Measurements from ENCODE around the gene CSNK1E.

The CSNK1E gene

GRCh38 chr22:38335077-38335476 is 17.8 kb upstream of the CSNK1E start:
- DNase-seq (ENCODE audit: low read depth in 1 of 2, low spot score in 1 of 2), result no peak

DNA sequence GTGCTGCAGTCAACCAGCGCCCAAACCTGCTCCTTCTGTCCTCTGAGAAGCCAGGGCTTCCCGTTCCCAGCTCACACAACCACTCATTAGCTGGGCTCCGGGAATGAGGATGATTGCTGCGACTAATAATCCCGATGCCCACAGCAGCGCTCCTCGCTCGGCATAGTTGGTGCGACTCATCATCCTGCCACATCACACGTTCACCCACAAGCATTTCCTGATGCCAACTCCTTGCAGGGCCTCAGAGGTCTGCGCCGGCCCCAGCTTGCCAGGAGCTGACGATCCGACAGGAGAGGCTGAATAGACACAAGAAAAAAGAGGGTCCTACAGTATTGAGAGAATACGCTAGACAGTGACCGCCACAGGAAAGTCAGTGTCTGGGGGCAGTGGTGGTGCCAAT is 10.6 kb upstream of the CSNK1E start:
- DNase-seq (ENCODE audit: low read depth in 1 of 2, low spot score in 1 of 2), result no peak

DNA sequence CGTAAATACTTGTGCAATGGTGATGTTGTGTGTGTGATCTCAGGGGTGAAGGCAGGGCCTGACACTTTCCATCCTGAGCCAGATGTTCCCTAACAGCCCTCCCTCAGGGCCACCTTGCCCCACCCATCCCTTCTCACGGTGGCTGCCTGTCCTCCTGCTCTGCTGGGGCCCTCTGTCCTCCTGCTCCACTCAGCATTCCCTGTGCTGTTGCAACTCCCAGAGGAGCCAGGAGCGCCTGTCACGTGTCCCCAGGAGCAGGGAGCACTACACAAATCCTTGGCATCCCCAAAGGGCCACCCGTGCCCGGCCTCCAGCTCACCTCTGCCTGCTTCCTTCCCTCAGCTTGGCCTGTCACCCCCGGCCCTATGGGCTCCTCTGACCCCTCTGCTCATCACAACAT is 10.2 kb upstream of the CSNK1E start:
- DNase-seq (ENCODE audit: low read depth in 1 of 2, low spot score in 1 of 2), result no peak

- DNase-seq (ENCODE audit: low read depth in 1 of 2, low spot score in 1 of 2), result no peak
Measured at GRCh38 chr22:38325587-38325986, 8.4 kb upstream of the CSNK1E start.

GRCh38 chr22:38320605-38321402 is 3.6 kb upstream of the CSNK1E start:
- DNase-seq (ENCODE audit: low read depth in 1 of 2, low spot score in 1 of 2), result no peak

GRCh38 chr22:38318792-38319773 is 1.9 kb upstream of the CSNK1E start:
- DNase-seq (ENCODE audit: low read depth in 1 of 2, low spot score in 1 of 2), result no peak

DNA sequence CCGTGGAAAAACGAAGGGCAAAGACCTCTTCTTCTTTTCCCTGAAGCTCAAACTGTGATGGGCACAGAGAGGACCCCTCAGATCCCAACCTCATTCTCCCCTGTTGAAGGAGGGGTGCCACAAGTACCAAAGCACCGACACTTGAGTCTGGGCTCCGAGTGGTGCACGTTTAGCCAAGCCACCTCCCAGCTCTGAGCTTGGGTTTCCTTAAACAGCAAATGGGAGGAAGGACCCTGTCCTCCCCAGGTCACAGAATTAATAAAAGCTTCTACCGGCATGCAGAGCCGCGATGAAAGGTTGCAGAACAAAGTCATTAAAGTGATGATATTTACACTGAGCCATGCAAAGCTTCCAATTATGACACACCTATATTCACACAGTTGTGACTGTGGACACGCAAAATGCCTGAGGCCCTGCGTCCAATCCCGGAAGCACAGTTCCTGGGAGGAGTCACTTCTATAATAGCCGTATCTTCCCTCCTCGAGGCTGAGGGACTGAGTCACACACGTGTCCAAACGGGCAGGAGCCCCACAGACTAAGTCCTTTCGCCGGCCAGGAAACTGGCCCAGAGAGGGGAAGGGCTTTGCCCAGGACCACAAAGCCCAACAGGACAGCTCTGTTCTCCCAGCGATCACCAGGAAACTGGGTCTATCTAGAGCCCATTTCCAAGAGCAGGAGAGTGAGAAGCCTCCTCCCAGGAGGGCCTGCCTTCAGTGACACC is 922 bp upstream of the CSNK1E start:
- DNase-seq (ENCODE audit: low read depth in 1 of 2, low spot score in 1 of 2), result no peak

- peak in 1 of 2 donors; percentile 34 for DNase-seq (ENCODE audit: low read depth in 1 of 2, low spot score in 1 of 2)
Measured at GRCh38 chr22:38316364-38317121, 690 bp downstream of the CSNK1E start.

- no peak for DNase-seq (ENCODE audit: low read depth in 1 of 2, low spot score in 1 of 2)
Measured at GRCh38 chr22:38315823-38316363, 1.3 kb downstream of the CSNK1E start.

DNA sequence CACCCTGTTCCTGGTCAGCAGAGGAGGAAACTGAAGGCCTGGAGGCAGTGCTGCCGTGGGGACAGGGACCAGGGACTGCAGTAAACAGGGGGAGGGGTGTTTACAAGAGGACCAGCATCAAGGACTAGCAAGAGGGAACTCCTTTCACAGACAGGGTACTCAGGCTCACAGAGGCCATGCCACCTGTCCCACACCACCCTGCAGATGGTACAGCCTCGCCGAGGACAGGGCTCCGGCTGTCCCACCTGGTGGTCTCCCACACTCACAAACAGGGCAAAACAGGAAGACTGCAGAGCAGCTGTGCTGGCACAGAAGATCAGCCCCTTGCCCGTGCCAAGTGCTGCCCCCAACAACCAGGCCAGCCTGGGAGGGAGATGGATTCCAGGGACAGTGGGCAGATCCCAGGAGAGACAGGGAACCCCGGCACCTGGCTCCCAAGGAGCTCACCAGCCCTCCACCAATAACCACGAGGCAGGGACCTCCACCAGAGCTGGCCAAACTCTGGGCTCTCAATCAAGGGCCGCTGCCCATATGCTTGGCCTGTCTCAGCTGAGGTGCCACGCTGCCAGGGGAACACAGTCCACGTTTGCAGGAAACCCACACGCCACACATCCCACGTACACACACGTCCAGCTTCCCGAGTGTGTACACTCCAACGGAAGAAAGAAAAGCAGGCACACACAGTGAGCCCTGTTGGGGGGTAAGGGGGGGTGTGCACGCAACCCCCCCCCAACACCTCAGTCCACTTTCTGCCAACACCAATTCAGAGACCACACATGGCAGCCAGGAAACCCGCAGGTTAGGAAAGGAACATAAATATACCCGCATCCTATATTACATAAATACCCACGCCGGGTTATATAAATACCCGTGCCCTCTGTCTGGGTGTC is 2.1 kb downstream of the CSNK1E start:
- no peak for DNase-seq (ENCODE audit: low read depth in 1 of 2, low spot score in 1 of 2)

DNA sequence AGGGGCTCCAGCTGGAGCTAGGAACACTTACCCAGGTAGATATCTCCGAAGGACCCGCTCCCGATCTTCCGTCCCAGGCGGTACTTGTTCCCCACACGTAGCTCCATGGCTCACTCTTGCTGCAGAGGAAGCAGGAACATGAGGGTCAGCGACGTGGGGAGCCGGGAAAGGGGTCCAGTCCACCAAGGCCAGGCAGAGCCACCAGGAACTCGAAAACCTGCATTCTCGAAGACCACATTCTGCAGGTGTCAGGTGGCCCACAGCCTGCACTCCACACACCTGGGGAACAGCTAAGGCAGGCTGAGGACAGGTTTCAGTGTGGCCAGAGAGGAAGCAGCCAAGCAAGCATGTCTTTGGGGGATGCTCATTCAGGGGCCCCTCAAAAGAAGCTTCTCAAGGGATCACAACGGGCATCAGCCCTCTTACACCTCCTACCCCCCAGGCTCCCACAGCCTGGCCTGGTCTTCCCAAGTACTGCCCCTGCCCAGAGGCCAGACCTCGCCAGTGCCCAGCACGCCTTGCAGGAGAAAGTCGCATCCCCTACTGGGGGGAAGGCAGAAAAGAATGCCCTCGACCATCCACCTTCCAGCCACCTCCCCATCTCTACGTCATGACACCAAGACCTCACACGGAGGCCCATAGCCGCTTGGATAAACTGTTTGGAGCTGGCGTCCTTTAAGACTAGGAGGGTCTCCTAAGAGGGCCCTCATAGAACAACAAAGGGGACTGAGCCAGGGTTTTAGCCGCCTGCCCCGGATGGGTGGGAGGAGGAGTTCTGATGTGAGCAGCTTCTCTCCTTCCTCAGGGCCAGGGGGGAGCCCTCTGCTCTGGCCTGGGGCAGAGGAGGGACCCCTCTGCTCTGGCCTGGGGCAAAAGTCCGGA is 2.9 kb downstream of the CSNK1E start:
- DNase-seq (ENCODE audit: low read depth in 1 of 2, low spot score in 1 of 2), result no peak

- DNase-seq (ENCODE audit: low read depth in 1 of 2, low spot score in 1 of 2), result no peak
Measured at GRCh38 chr22:38313384-38313955, 3.8 kb downstream of the CSNK1E start.

- DNase-seq (ENCODE audit: low read depth in 1 of 2, low spot score in 1 of 2), result no peak
Measured at GRCh38 chr22:38312261-38312800, 4.9 kb downstream of the CSNK1E start.

DNA sequence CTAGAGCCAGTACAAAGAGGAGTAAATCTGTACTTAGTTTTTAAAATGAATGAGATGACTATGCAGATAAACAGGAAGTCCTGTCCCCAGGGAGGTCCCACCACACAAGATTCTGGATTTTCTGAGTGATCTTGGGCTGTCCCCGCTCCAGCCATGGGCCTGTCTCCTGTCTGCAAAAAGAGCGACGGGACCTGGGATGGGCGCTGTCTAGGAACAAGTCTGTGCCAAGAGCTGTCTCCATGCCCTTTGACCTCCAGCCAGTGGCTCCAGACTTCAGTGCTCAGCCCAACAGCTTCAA is 6.0 kb downstream of the CSNK1E start:
- no peak for DNase-seq (ENCODE audit: low read depth in 1 of 2, low spot score in 1 of 2)

DNA sequence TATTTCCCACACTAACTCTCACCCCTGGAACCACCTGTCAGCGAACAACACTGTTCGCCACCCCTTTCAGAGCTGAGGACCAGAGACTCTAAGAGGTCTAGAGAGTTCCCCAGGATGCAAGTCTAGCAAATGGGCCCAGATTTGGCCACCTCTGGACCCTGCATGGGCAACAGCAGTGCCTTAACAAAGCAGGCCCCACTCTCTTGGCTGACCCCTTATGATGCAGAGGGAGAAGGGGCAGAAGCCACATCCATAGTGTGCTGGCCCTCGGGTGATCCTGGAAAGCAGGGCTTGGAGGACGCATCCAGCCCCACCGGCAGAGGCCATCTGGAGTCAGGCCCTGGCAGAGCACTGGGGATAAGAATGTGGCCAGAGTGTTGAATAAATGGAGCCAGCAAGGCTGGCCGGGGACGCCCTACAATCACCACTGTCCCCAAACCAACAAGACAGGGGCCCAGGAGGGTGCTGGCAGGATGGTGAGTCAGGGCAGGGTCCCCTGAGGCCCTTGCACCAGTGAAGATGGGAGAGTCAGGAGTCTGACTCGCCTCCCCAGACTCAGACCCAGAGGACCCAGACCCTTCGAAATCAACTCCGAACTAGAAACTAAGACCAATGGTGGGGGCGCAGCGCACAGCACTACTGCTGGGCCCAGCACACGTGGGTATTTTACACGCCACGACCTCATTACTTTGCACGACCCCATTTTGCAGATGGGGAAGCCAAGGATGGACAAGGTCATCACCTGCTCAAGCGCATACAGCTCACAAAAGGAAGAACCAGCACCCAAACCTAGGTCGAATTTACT is 6.5 kb downstream of the CSNK1E start:
- DNase-seq (ENCODE audit: low read depth in 1 of 2, low spot score in 1 of 2), result no peak

GRCh38 chr22:38309614-38310517 is 7.4 kb downstream of the CSNK1E start:
- no peak for DNase-seq (ENCODE audit: low read depth in 1 of 2, low spot score in 1 of 2)
